Osteocyte (in vitro differentiated cells): ENCODE results near the gene TRNAU1AP. TPM values are rescaled to one million over a fixed set of nuclear protein-coding genes. Genes with fewer than 3 reads are reported as not detected.
"Not testable (repeated sequence)": the region's sequence is repeated elsewhere in the genome, so short reads cannot be mapped to it uniquely, and the experiment has no call there.

Experiments used
- DNase-seq: peaks from one replicate; pipeline ENCODE4 v3.0.0; 2021; ENCODE audit warnings: mixed read lengths; ENCODE audit not compliant: unreplicated experiment; ENCODE audit errors: extremely low spot score
- H3K27ac Mint-ChIP-seq: one replicate; pipeline ENCODE4 v1.8.0; 2021; ENCODE audit warnings: mild to moderate bottlenecking, mixed read lengths; ENCODE audit not compliant: unreplicated experiment
- H3K27me3 Mint-ChIP-seq: one replicate; pipeline ENCODE4 v1.8.0; 2021; ENCODE audit warnings: mixed read lengths; ENCODE audit not compliant: unreplicated experiment
- H3K36me3 Mint-ChIP-seq: one replicate; pipeline ENCODE4 v1.8.0; 2021; ENCODE audit warnings: mixed read lengths; ENCODE audit not compliant: unreplicated experiment
- H3K4me1 Mint-ChIP-seq: one replicate; pipeline ENCODE4 v1.8.0; 2021; ENCODE audit warnings: mixed read lengths; ENCODE audit not compliant: unreplicated experiment
- H3K4me3 Mint-ChIP-seq: one replicate; pipeline ENCODE4 v1.8.0; 2021; ENCODE audit warnings: mild to moderate bottlenecking, moderate library complexity, mixed read lengths; ENCODE audit not compliant: unreplicated experiment
- H3K9me3 Mint-ChIP-seq: one replicate; pipeline ENCODE4 v1.8.0; 2021; ENCODE audit warnings: mixed read lengths; ENCODE audit not compliant: unreplicated experiment
- total RNA-seq: library from RNA; stranded (reverse); gene quantifications from 2 replicates; pipeline ENCODE4 v1.2.1, GENCODE V29; 2021
- TF ChIP-seq, protein P1 (sequence below): fragments of 200-600 bp; sonication (generic); IDR thresholded peaks from 2 replicates; pipeline ENCODE4 v1.5.0; 2021; ENCODE audit warnings: antibody characterized with exemption, mild to moderate bottlenecking, moderate library complexity

Gene TRNAU1AP
- total RNA-seq, 1 donor from 2014 or later: 23.3 TPM

DNA sequence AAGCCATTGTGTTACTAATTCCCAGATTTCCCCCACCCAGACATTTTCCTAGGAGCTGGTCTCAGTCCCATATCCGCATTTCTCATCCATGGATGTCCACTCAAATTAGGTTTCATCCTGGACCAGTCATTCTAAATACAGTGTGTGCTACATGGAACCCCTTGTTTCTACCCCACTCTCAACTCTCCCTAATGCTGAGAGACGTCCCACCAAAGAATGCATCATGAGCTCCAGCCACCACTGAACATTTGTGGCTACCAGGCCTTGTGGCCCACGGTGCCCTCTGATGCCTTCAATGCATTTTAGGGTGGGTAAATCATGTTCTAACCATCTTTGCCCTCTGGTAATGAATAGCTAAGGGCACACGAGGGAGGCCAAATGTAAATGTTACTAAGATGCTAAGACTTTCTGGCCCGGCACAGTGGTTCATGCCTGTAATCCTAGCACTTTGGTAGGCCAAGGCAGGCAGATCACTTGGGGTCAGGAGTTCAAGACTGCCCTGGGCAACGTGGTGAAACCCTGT lies 25.9 kb downstream of the TRNAU1AP start:
- peaks cover 27% of the 10 kb centered on the region for H3K36me3 Mint-ChIP-seq
- H3K9me3 Mint-ChIP-seq: no peaks in the 10 kb centered on the region
- DNase-seq: no peak
- H3K27ac Mint-ChIP-seq: peak overlapping the region; percentile 57
- H3K4me3 Mint-ChIP-seq: peak overlapping the region; percentile 14
- H3K27me3 Mint-ChIP-seq: no peaks in the 10 kb centered on the region
- TF ChIP-seq, protein P1, sequence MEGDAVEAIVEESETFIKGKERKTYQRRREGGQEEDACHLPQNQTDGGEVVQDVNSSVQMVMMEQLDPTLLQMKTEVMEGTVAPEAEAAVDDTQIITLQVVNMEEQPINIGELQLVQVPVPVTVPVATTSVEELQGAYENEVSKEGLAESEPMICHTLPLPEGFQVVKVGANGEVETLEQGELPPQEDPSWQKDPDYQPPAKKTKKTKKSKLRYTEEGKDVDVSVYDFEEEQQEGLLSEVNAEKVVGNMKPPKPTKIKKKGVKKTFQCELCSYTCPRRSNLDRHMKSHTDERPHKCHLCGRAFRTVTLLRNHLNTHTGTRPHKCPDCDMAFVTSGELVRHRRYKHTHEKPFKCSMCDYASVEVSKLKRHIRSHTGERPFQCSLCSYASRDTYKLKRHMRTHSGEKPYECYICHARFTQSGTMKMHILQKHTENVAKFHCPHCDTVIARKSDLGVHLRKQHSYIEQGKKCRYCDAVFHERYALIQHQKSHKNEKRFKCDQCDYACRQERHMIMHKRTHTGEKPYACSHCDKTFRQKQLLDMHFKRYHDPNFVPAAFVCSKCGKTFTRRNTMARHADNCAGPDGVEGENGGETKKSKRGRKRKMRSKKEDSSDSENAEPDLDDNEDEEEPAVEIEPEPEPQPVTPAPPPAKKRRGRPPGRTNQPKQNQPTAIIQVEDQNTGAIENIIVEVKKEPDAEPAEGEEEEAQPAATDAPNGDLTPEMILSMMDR: no peak
- H3K4me1 Mint-ChIP-seq: peaks cover 25% of the 10 kb centered on the region

GRCh38 chr1:28579401-28579800 lies 26.5 kb downstream of the TRNAU1AP start:
- Mint-ChIP-seq H3K9me3 (no peaks in the 10 kb centered on the region), H3K36me3 (peaks cover 27% of the 10 kb centered on the region), H3K27ac (peak overlapping the region; percentile 67), H3K4me3 (peak overlapping the region; percentile 90), H3K4me1 (peaks cover 25% of the 10 kb centered on the region), H3K27me3 (no peaks in the 10 kb centered on the region)
- TF ChIP-seq, protein P1: no peak
- no peak for DNase-seq

GRCh38 chr1:28580722-28581530 lies 28.0 kb downstream of the TRNAU1AP start:
- Mint-ChIP-seq H3K27ac (peak overlapping the region; percentile 88), H3K4me1 (peaks cover 25% of the 10 kb centered on the region), H3K4me3 (peak overlapping the region; percentile 90), H3K27me3 (no peaks in the 10 kb centered on the region), H3K9me3 (no peaks in the 10 kb centered on the region), H3K36me3 (peaks cover 23% of the 10 kb centered on the region)
- TF ChIP-seq, protein P1: no peak
- DNase-seq: no peak

DNA sequence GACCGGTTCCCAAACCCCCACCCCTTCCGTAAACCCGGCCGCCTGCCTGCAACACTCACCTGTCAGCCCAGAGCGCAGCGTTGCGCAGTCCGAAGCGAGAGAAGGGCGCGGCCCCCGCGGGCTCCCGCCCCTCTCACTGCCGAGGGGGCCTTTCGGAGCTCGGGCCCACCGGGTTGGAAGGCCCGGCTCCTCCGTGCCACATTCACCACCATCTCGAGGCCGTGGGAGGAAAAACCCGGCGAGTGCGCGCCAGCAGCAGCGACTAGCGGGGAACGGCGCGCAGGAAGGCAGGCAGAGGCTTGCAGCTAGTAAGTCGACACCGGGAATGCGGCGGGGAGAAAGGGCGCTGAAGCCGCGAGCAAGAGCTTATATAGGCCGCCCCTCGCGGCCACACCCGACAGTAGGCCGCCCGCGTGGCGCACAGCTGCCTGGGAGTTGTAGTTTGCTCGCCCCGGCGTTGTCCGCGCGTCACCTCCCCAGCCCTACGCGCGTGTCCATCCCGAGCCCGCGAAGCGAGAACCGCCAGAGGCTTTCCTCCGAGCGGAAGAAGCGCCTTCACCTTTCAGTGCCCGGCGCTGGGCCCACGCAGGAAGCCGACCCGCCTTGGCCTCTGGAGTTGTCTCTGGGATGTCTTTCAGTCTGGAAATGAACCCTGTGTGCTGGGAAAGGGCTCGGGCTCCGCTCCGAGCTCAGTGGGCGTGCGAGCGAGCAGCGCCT lies 28.8 kb downstream of the TRNAU1AP start:
- Mint-ChIP-seq H3K4me1 (peaks cover 25% of the 10 kb centered on the region), H3K27me3 (no peaks in the 10 kb centered on the region), H3K36me3 (peaks cover 23% of the 10 kb centered on the region), H3K27ac (peak overlapping the region; percentile 88), H3K9me3 (no peaks in the 10 kb centered on the region), H3K4me3 (peak overlapping the region; percentile 90)
- peak; percentile 98 for DNase-seq
- TF ChIP-seq, protein P1: peak; percentile 15

DNA sequence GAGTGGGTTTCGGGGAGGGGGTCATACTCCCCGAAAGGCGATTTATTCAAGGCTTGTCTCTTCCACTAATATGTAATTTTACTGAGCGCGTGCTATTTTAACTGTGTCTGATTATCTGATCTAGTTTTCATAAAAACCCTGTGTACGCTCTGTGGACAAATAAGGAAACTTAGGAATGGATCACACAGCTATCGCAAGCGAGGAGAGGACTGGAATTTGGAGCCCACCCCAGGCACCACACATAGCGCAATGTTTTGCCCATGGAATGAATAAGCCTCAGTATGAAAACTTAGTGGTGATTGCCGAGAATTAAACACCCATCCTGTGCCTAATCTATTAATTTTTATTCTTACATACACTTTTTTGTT lies 29.3 kb downstream of the TRNAU1AP start:
- Mint-ChIP-seq H3K9me3 (no peaks in the 10 kb centered on the region), H3K36me3 (peaks cover 23% of the 10 kb centered on the region), H3K4me1 (peaks cover 25% of the 10 kb centered on the region), H3K4me3 (peak overlapping the region; percentile 90), H3K27ac (peak overlapping the region; percentile 88), H3K27me3 (no peaks in the 10 kb centered on the region)
- DNase-seq: no peak
- TF ChIP-seq, protein P1: no peak

DNA sequence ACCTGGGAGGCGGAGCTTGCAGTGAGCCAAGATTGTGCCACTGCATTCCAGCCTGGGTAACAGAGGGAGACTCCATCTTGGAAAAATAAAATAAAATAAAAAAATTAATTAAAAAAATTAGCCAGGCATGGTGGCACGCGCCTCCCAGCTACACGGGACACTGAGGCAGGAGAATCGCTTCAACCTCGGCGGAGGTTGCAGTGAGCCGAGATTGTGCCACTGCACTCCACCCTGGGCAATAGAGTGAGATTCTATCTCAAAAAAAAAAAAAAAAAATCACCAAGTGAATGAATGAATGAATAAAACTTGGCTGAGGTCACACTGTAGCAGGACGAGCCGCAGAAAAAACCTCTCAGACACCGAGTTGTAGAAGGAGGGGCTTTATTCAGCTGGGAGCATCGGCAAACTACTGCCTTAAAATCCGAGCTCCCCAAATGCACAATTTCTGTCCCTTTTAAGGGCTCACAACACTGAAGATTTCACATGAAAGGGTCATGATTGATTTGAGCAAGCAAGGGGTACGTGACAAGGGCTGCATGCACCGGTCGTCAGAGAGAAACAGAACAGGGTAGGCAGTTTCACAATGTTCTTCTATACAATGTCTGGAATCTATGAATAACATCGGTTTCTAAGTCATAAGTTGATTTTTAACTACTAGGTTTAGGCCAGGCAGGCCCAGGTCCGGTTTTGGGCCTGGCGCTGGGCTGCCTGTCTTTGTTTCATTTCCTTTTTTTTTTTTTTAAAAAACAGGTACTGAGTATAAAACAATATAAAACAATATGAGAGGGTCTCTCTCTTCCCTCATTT lies 33.9 kb downstream of the TRNAU1AP start:
- not testable (repeated sequence) for DNase-seq, H3K4me3 Mint-ChIP-seq, H3K27me3 Mint-ChIP-seq, H3K9me3 Mint-ChIP-seq, H3K36me3 Mint-ChIP-seq, H3K27ac Mint-ChIP-seq
- H3K4me1 Mint-ChIP-seq: peaks cover 17% of the 10 kb centered on the region
